SJSA1 (cell line): ENCODE results near the gene SMIM29. TPM values are rescaled to one million over a fixed set of nuclear protein-coding genes. Genes with fewer than 3 reads are reported as not detected.

ENCODE experiments used
- DNase-seq, 2 experiments: peaks; one replicate each; pipeline ENCODE4 v3.0.0-alpha.2; 2015 to 2020; ENCODE audit warnings: low spot score in 2 of 2, low read depth in 1 of 2
- H3K27ac ChIP-seq: fragments of 250-450 bp; sonication (Bioruptor Pico); 2 replicates; pipeline ENCODE4 v1.5.1; 2020; ENCODE audit warnings: mild to moderate bottlenecking, moderate library complexity
- H3K27me3 ChIP-seq: fragments of 250-450 bp; sonication (Bioruptor Pico); replicated peaks from 2 replicates; pipeline ENCODE4 v1.5.1; 2020; ENCODE audit warnings: mild to moderate bottlenecking, moderate library complexity
- H3K36me3 ChIP-seq: fragments of 250-450 bp; sonication (Bioruptor Pico); 2 replicates; pipeline ENCODE4 v1.5.1; 2020; ENCODE audit warnings: mild to moderate bottlenecking
- H3K4me1 ChIP-seq: fragments of 250-450 bp; sonication (Bioruptor Pico); replicated peaks from 2 replicates; pipeline ENCODE4 v1.6.1; 2021; ENCODE audit warnings: mild to moderate bottlenecking
- H3K4me3 ChIP-seq: fragments of 250-450 bp; sonication (Bioruptor Pico); 2 replicates; pipeline ENCODE4 v1.5.1; 2020; ENCODE audit warnings: mild to moderate bottlenecking
- H3K9me3 ChIP-seq: fragments of 250-450 bp; sonication (Bioruptor Pico); replicated peaks from 2 replicates; pipeline ENCODE4 v1.5.1; 2020; ENCODE audit warnings: mild to moderate bottlenecking
- total RNA-seq: library from RNA; depleted of rRNA; stranded (reverse); fragments of >200 nt; shearing (Covaris generic); gene quantifications from 2 replicates; pipeline ENCODE4 v1.2.3, GENCODE V29; 2014; rRNA removed

Gene SMIM29
- total RNA-seq, 1 experiment from 2014 or later = 24.5 TPM

DNA sequence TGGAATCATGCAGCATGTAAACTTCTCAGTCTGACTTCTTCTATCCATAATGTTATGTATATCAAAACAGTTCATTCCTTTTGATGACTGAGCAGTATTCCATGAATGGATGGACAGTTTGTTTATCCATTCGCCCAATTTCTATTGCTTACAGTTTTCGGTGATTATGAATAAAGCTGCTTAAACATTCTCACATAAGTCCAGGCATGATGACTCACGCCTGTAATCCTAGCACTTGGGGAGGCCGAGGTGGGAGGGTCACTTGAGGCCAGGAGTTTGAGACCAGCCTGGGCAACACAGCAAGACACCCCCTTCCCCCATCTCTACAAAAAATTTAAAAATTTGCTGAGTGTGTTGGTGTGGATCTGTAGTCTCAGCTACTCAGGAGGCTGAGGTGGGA, 35.0 kb downstream of the SMIM29 start:
- Histone ChIP-seq H3K36me3 (no peaks in the 10 kb centered on the region), H3K27me3 (no peaks in the 10 kb centered on the region), H3K4me3 (no peak overlapping the region), H3K4me1 (peaks cover 23% of the 10 kb centered on the region), H3K27ac (no peak overlapping the region), H3K9me3 (no peaks in the 10 kb centered on the region)
- peak in 1 of 2 experiments; percentile 41 for DNase-seq

GRCh38 chr6:34207695-34208443, 40.9 kb downstream of the SMIM29 start:
- Histone ChIP-seq H3K4me3 (no peak overlapping the region), H3K9me3 (no peaks in the 10 kb centered on the region), H3K36me3 (no peaks in the 10 kb centered on the region), H3K27me3 (no peaks in the 10 kb centered on the region), H3K27ac (no peak overlapping the region), H3K4me1 (peaks cover under 1% of the 10 kb centered on the region)
- no peak for DNase-seq

- Histone ChIP-seq H3K27ac (no peak overlapping the region), H3K4me3 (no peak overlapping the region), H3K36me3 (no peaks in the 10 kb centered on the region), H3K9me3 (no peaks in the 10 kb centered on the region), H3K27me3 (no peaks in the 10 kb centered on the region), H3K4me1 (peaks cover 4% of the 10 kb centered on the region)
- DNase-seq = no peak
Observed at GRCh38 chr6:34206726-34207125, 42.1 kb downstream of the SMIM29 start.

DNA sequence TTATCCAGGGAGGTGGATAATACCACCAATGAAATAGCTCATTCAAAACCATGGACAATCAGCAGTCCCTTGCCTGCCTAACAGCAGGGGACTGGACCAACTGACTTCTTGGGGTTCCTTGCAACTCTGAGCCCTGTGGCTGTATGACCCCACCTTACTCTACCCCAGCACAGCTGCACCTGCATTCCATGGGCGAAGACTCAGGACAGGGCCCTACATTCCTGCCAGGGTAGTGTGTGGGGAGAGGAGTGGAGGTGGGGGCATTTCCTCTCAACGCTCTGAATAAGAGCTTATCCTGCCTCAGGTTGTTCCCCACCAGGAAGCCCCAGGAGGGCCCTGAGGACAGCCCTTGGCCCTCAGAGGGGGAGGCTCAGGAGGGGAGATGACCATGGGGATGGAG, 42.9 kb downstream of the SMIM29 start:
- DNase-seq = no peak
- H3K4me3 ChIP-seq = no peak overlapping the region
- H3K9me3 ChIP-seq = no peaks in the 10 kb centered on the region
- H3K36me3 ChIP-seq = no peaks in the 10 kb centered on the region
- no peaks in the 10 kb centered on the region for H3K27me3 ChIP-seq
- peaks cover 12% of the 10 kb centered on the region for H3K4me1 ChIP-seq
- H3K27ac ChIP-seq = no peak overlapping the region

- Histone ChIP-seq H3K27ac (no peak overlapping the region), H3K4me3 (no peak overlapping the region), H3K4me1 (peaks cover 16% of the 10 kb centered on the region), H3K9me3 (no peaks in the 10 kb centered on the region), H3K36me3 (no peaks in the 10 kb centered on the region), H3K27me3 (no peaks in the 10 kb centered on the region)
- no peak for DNase-seq
Observed at GRCh38 chr6:34205466-34205865, 43.3 kb downstream of the SMIM29 start.

DNA sequence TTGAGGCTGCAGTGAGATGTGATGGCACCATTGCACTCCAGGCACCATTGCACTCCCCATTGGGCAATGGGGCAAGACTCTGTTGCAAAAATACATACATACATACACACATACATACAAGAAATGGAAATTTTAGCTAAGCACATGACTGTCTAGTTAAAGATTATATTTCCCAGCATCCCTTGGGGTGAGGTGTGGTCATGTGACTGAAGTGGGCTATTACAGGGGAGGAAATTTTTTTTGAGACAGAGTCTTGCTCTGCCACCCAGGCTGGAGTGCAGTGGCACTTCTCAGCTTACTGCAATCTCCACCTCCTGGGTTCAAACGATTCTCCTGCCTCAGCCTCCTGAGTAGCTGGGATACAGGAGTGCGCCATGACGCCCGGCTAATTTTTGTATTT, 44.1 kb downstream of the SMIM29 start:
- Histone ChIP-seq H3K27ac (no peak overlapping the region), H3K27me3 (no peaks in the 10 kb centered on the region), H3K4me1 (peaks cover 18% of the 10 kb centered on the region), H3K4me3 (no peak overlapping the region), H3K9me3 (no peaks in the 10 kb centered on the region), H3K36me3 (no peaks in the 10 kb centered on the region)
- DNase-seq = no peak

GRCh38 chr6:34202329-34203201, 46.2 kb downstream of the SMIM29 start:
- Histone ChIP-seq H3K27ac (no peak overlapping the region), H3K4me1 (peaks cover 18% of the 10 kb centered on the region), H3K36me3 (no peaks in the 10 kb centered on the region), H3K27me3 (no peaks in the 10 kb centered on the region), H3K9me3 (no peaks in the 10 kb centered on the region), H3K4me3 (no peak overlapping the region)
- peak in 1 of 2 experiments; percentile 51 for DNase-seq

DNA sequence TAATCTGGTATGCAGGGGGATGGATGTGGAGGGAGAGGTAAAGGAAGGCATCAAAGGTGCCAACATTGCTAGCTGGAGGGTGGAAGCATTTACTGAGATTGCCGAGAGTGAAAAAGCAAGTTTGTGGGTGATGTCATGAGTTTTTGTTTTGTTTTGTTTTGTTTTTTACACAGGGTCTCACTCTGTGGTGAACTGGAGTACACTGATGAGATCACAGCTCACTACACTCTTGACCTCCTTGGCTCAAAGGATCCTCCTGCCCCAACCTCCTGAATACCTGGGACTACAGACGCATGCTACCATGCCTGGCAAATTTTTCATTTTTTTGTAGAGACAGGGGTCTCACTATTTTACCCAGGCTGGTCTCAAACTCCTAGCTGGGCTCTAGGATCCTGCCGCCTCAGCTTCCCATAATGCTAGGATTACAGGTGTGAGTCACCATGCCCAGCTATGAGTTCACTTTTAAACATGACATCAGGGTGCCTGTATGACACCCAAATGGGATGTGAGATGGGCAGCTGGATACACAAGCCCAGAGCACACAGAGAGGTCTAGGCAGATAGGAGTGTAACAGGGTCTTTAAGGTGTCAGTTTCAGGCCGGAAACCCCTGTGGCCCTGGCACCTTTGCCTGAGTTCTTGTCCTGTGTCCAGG, 47.2 kb downstream of the SMIM29 start:
- Histone ChIP-seq H3K27me3 (no peaks in the 10 kb centered on the region), H3K4me3 (no peak overlapping the region), H3K27ac (no peak overlapping the region; the same call in 1 of the 2 replicates), H3K9me3 (no peaks in the 10 kb centered on the region), H3K36me3 (no peaks in the 10 kb centered on the region), H3K4me1 (peaks cover 19% of the 10 kb centered on the region)
- DNase-seq = no peak

GRCh38 chr6:34200340-34200971, 48.4 kb downstream of the SMIM29 start:
- peak in 1 of 2 experiments; percentile 30 for DNase-seq

DNA sequence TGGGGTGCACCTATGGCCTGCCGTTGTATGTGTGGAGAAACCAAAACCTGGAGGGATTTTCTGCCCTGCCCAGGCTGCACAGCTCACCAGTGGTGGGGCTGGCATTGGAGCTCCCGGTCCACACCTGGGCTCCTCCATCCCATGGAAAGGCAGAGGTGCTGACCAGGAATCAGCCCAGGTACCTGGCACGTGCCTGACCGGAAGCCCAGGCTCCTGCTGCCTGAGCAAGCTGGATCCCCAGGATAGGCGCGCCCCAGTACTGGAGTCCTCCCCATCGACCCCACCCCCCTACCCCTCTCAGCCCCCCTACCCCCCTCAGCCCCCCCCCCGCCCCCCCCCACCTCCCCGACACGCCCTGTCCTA, 52.0 kb downstream of the SMIM29 start:
- H3K27me3 ChIP-seq = no peaks in the 10 kb centered on the region
- no peaks in the 10 kb centered on the region for H3K9me3 ChIP-seq
- DNase-seq = no peak
- H3K4me3 ChIP-seq = no peak overlapping the region; the same call in 1 of the 2 replicates
- H3K27ac ChIP-seq = no peak overlapping the region
- H3K36me3 ChIP-seq = no peaks in the 10 kb centered on the region
- peaks cover 25% of the 10 kb centered on the region for H3K4me1 ChIP-seq

More at GRCh38 chr6:34200340-34200971, 48.4 kb downstream of the SMIM29 start:
- H3K9me3 ChIP-seq = no peaks in the 10 kb centered on the region
- no peaks in the 10 kb centered on the region for H3K36me3 ChIP-seq
- no peak overlapping the region for H3K4me3 ChIP-seq
- peaks cover 27% of the 10 kb centered on the region for H3K4me1 ChIP-seq
- no peaks in the 10 kb centered on the region for H3K27me3 ChIP-seq
- H3K27ac ChIP-seq = no peak overlapping the region

Other genes starting within 250 kb of the SMIM29 start
- gene GRM4, start 102.9 kb downstream of the SMIM29 start, total RNA-seq = not detected in 2 replicates
- 31.7 and 48.4 TPM in 2 replicates for gene HMGA1, start 12.1 kb downstream of the SMIM29 start, total RNA-seq
- gene NUDT3, start 143.7 kb upstream of the SMIM29 start, total RNA-seq = 17.1 and 20.2 TPM in 2 replicates
- 2,695 and 2,751 TPM in 2 replicates for gene RPS10, start 177.1 kb upstream of the SMIM29 start, total RNA-seq
- gene PACSIN1, start 217.1 kb upstream of the SMIM29 start, total RNA-seq = not detected in 2 replicates